ENCODE results near the gene REEP6.

Gene REEP6

DNA sequence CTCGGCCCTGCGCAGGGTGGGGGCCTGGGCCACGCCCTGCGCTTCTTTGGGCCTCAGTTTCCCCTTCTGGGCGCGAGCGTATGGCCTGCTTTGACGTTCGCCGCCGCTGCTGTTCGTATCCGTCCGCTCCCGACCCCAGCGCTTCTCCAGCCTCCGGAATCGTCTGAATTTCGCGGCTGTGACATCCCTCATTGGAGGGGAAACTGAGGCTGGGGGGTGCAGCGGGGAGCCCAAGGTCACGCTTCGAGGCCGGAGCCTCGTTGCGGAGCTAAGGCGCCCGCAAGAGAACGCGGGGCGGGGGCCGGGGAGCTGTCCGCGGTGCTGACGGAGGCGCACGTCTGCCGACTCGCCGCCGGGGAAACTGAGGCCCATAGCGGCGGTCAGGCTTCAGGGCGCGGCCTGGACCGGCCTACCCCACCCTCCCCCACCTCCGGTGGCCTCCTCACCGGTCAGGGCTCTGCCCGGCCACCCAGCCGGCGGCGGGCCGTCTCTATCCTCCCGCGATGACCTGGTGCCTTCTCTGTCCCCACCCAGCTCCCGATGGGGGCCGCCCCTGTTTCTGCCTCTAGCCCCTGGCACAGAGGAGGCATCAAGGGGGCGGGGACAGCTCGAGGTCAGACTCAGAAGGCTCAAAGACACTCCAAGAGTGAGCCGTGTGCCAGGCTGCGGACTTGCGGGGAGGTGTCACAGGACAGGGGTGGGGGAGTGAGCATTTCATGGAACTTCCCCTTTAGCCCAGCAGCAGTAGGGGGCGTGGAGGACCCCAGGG, 44.1 kb upstream of the REEP6 start:
- TF ChIP-seq, protein P1, sequence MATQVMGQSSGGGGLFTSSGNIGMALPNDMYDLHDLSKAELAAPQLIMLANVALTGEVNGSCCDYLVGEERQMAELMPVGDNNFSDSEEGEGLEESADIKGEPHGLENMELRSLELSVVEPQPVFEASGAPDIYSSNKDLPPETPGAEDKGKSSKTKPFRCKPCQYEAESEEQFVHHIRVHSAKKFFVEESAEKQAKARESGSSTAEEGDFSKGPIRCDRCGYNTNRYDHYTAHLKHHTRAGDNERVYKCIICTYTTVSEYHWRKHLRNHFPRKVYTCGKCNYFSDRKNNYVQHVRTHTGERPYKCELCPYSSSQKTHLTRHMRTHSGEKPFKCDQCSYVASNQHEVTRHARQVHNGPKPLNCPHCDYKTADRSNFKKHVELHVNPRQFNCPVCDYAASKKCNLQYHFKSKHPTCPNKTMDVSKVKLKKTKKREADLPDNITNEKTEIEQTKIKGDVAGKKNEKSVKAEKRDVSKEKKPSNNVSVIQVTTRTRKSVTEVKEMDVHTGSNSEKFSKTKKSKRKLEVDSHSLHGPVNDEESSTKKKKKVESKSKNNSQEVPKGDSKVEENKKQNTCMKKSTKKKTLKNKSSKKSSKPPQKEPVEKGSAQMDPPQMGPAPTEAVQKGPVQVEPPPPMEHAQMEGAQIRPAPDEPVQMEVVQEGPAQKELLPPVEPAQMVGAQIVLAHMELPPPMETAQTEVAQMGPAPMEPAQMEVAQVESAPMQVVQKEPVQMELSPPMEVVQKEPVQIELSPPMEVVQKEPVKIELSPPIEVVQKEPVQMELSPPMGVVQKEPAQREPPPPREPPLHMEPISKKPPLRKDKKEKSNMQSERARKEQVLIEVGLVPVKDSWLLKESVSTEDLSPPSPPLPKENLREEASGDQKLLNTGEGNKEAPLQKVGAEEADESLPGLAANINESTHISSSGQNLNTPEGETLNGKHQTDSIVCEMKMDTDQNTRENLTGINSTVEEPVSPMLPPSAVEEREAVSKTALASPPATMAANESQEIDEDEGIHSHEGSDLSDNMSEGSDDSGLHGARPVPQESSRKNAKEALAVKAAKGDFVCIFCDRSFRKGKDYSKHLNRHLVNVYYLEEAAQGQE (IDR thresholded peaks at IDR 0.05; ENCODE audit: insufficient read depth in 1 of 2, low read depth in 2 of 2, low read length in 2 of 2): peak; percentile 90 to 94
- TF ChIP-seq SIN3A (IDR thresholded peaks at IDR 0.05; ENCODE audit: borderline replicate concordance, insufficient read depth, low read length) (no peak), POLR2AphosphoS5 (IDR thresholded peaks at IDR 0.05; ENCODE audit: low read depth, low read length) (no peak)

DNA sequence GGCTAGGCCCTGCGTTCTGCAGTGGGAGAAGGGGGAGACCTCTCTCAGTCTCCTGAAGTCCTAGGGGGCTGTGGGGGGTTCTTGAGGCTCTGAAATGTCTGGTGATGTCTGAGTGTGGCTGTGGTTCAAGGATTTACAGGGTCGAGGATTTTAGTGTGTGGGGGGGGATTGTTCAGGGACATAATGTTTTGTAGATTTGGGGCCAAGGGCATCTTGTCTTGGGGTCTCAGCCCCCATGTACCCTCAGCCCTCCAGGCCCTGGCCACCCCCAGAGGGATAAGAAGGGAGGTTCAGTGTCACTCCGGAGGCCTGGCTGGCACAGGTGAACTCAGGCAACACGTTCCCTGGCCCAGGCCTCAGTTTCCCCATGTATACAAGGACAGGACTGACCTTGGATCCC, 43.5 kb upstream of the REEP6 start:
- no peak for TF ChIP-seq FOXP2 (optimal IDR thresholded peaks at IDR 0.05; ENCODE audit: borderline replicate concordance, extremely low read depth, extremely low read length, insufficient read depth)
- no peak for TF ChIP-seq TAF1 (IDR thresholded peaks at IDR 0.05; ENCODE audit: borderline replicate concordance, insufficient read depth, low read length)
- no peak for TF ChIP-seq SIN3A (IDR thresholded peaks at IDR 0.05; ENCODE audit: borderline replicate concordance, insufficient read depth, low read length)
- no peak for TF ChIP-seq POLR2AphosphoS5 (IDR thresholded peaks at IDR 0.05; ENCODE audit: low read depth, low read length)
- TF ChIP-seq, protein P1 (IDR thresholded peaks at IDR 0.05; ENCODE audit: insufficient read depth in 1 of 2, low read depth in 2 of 2, low read length in 2 of 2): no peak

DNA sequence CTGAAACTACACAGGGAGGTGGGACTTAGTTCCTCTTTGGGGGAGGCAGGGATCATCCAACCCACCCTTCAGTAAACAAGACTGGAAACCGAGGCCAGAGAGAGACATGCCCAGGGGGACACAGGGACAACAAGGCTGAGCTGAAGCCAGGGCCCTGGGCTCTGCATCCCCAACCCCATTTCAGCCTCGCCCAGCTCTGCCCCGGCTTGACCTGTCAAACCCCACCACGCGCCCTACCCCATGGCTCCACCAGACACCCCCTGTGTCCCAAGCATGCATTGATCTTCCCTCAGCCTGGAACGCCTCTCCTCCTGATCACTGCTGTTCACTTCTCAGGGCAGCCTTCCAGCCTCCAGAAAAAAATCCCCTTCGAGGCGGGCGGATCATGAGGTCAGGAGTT, 43.0 kb upstream of the REEP6 start:
- TF ChIP-seq SIN3A (IDR thresholded peaks at IDR 0.05; ENCODE audit: borderline replicate concordance, insufficient read depth, low read length) (no peak), TAF1 (IDR thresholded peaks at IDR 0.05; ENCODE audit: borderline replicate concordance, insufficient read depth, low read length) (no peak), POLR2AphosphoS5 (IDR thresholded peaks at IDR 0.05; ENCODE audit: low read depth, low read length) (no peak), FOXP2 (optimal IDR thresholded peaks at IDR 0.05; ENCODE audit: borderline replicate concordance, extremely low read depth, extremely low read length, insufficient read depth) (no peak)
- TF ChIP-seq, protein P1 (IDR thresholded peaks at IDR 0.05; ENCODE audit: insufficient read depth in 1 of 2, low read depth in 2 of 2, low read length in 2 of 2): 0 out of 4 replicates have a peak, but pooled peaks of 1 of the 2 experiments have one; percentile 24

DNA sequence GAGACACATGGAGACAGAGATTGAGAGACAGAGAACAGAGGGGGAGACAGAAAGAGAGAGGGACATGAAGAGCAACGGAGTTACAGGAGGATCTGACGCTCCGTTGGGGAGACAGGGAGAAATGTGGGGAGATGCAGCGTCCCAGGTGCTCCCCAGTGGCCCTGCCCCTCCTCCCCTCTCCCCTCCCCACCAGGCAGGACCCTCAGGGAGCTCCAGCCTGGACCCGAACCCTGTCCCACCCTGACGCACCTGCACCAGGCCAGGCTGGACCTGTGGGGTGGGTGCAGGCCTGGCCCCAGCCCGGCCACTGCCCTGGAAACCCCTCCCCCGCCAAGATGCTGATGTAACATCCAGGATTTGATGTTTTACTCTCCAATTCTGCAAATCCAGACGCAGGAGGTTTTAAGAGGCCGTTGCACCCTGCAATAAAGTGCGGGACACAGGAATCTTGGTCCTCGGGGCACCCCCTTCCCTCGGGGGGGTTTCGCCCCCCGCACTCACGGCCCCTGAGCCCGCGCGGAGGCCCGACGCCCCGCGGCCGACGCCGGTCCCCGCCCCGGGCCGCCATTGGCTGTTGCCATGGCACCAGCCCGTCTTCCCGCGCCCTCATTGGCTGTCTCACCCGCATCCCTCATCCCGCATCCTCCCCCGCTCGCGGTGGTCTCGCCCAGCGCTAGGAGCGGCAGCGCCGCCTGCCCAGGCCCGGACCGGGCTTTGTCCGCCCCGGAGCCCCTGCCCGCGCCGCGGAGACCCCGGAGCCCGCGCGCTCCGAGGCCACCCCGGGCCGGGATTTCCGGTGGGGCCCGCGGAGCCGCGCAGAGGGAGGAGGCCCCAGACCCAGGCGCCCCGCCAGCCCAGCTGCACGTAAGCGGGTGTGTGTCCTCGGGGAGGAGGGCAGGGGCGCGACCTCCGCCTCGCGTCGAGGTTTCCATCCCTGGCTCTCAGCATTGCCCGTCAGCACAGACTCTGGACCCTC, 41.2 kb upstream of the REEP6 start, which contains the start of gene APC2:
Gene APC2, plus strand, starts transcription at position 655 of the 976 bp plus-strand sequence. CDS start 2,881 bp downstream, outside the sequence.
- no peak for TF ChIP-seq POLR2AphosphoS5 (IDR thresholded peaks at IDR 0.05; ENCODE audit: low read depth, low read length)
- TF ChIP-seq, protein P1 (IDR thresholded peaks at IDR 0.05; ENCODE audit: insufficient read depth in 1 of 2, low read depth in 2 of 2, low read length in 2 of 2): no peak
- TF ChIP-seq SIN3A (IDR thresholded peaks at IDR 0.05; ENCODE audit: borderline replicate concordance, insufficient read depth, low read length): no peak
- TF ChIP-seq TAF1 (IDR thresholded peaks at IDR 0.05; ENCODE audit: borderline replicate concordance, insufficient read depth, low read length): no peak
- no peak for TF ChIP-seq FOXP2 (optimal IDR thresholded peaks at IDR 0.05; ENCODE audit: borderline replicate concordance, extremely low read depth, extremely low read length, insufficient read depth)
